Loucy (cell line): ENCODE measurements around the gene PODN.

Experiments
- H2AFZ ChIP-seq: fragments of 200-600 bp; sonication (generic); 2 replicates; pipeline ENCODE4 v1.6.0; 2016; ENCODE audit warnings: antibody characterized with exemption, mild to moderate bottlenecking, low read length, moderate library complexity
- H3F3A ChIP-seq: fragments of 200-600 bp; 2 replicates; pipeline ENCODE4 v1.6.0; 2016; ENCODE audit warnings: antibody characterized with exemption, low read depth, mild to moderate bottlenecking
- H3K27me3 ChIP-seq: fragments of 200-600 bp; sonication (generic); 2 replicates; pipeline ENCODE4 v1.6.1; 2014; ENCODE audit warnings: low read length, mild to moderate bottlenecking; ENCODE audit not compliant: insufficient read depth, poor library complexity, severe bottlenecking
- H3K36me3 ChIP-seq: fragments of 200-600 bp; sonication (generic); 2 replicates; pipeline ENCODE4 v1.6.1; 2016; ENCODE audit warnings: low read length; ENCODE audit not compliant: insufficient read depth
- H3K4me1 ChIP-seq: fragments of 200-600 bp; sonication (generic); 2 replicates; pipeline ENCODE4 v1.5.1; 2014; ENCODE audit warnings: low read length, mild to moderate bottlenecking; ENCODE audit not compliant: insufficient read depth, poor library complexity, severe bottlenecking
- H3K4me2 ChIP-seq: fragments of 200-600 bp; sonication (generic); 2 replicates; pipeline ENCODE4 v1.6.0; 2014; ENCODE audit warnings: antibody characterized with exemption, low read length, low read depth, mild to moderate bottlenecking; ENCODE audit not compliant: poor library complexity, severe bottlenecking
- H3K4me3 ChIP-seq: fragments of 200-600 bp; sonication (generic); 2 replicates; pipeline ENCODE4 v1.5.1; 2014; ENCODE audit warnings: low read length, mild to moderate bottlenecking, mixed read lengths; ENCODE audit not compliant: poor library complexity, severe bottlenecking
- H3K79me2 ChIP-seq: fragments of 200-600 bp; sonication (generic); 2 replicates; pipeline ENCODE4 v1.6.1; 2014; ENCODE audit warnings: low read length; ENCODE audit not compliant: insufficient read depth
- H3K9ac ChIP-seq: fragments of 200-600 bp; sonication (generic); 2 replicates; pipeline ENCODE4 v1.6.0; 2014; ENCODE audit warnings: mild to moderate bottlenecking, low read depth, low read length, moderate library complexity; ENCODE audit not compliant: poor library complexity, severe bottlenecking
- H3K9me2 ChIP-seq: fragments of 200-600 bp; sonication (generic); replicated peaks from 2 replicates; pipeline ENCODE4 v1.6.1; 2016; ENCODE audit warnings: low read depth, low read length, mixed read lengths
- H3K9me3 ChIP-seq: fragments of 200-600 bp; sonication (generic); 2 replicates; pipeline ENCODE4 v1.6.1; 2014; ENCODE audit warnings: mild to moderate bottlenecking, antibody characterized with exemption, low read length, low read depth; ENCODE audit not compliant: insufficient read depth
- H4K20me1 ChIP-seq: fragments of 200-600 bp; sonication (generic); 2 replicates; pipeline ENCODE4 v1.6.0; 2014; ENCODE audit warnings: antibody characterized with exemption, low read length, mild to moderate bottlenecking; ENCODE audit not compliant: insufficient read depth, poor library complexity, severe bottlenecking
- EZH2phosphoT487 ChIP-seq: fragments of 200-600 bp; IDR thresholded peaks from 2 replicates; pipeline ENCODE4 v1.6.1; 2018; ENCODE audit warnings: antibody characterized with exemption, mild to moderate bottlenecking, moderate library complexity, borderline replicate concordance
- TF ChIP-seq, protein P1 (sequence below): fragments of 200-600 bp; sonication (generic); conservative IDR thresholded peaks from 2 replicates; pipeline ENCODE4 v1.5.1; 2014; ENCODE audit warnings: mild to moderate bottlenecking, antibody characterized with exemption, low read length

The PODN gene

DNA sequence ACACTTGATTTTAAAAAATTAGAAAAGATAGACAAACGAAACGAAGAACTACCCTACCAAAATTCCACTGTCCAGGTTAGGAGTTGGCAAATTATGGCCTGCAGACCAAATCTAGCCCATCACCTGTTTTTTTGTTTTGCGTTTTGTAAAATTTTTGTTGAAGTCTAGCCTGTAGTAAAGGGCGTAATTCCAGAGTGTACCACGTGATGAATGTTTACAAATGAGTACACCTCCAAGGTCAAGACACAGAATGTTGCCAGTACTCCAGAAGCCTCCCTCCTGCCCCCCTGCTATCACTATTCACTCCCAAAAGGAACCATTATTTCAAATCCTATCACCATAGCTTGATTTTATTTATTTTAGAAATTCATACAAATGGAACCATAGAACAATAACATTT lies 17.1 kb upstream of the PODN start:
- Histone ChIP-seq H3K9me3 (no peaks in the 10 kb centered on the region), H2AFZ (no peak overlapping the region), H3K4me1 (peaks cover 11% of the 10 kb centered on the region), H3F3A (no peaks in the 10 kb centered on the region), H3K4me3 (no peak overlapping the region), H3K9me2 (no peaks in the 10 kb centered on the region), H3K79me2 (no peaks in the 10 kb centered on the region), H3K9ac (no peak overlapping the region), H3K27me3 (no peaks in the 10 kb centered on the region), H3K36me3 (peaks cover 39% of the 10 kb centered on the region; the same call in 1 of the 2 replicates), H3K4me2 (no peak overlapping the region), H4K20me1 (no peaks in the 10 kb centered on the region)
- no peak for TF ChIP-seq EZH2phosphoT487
- TF ChIP-seq, protein P1, sequence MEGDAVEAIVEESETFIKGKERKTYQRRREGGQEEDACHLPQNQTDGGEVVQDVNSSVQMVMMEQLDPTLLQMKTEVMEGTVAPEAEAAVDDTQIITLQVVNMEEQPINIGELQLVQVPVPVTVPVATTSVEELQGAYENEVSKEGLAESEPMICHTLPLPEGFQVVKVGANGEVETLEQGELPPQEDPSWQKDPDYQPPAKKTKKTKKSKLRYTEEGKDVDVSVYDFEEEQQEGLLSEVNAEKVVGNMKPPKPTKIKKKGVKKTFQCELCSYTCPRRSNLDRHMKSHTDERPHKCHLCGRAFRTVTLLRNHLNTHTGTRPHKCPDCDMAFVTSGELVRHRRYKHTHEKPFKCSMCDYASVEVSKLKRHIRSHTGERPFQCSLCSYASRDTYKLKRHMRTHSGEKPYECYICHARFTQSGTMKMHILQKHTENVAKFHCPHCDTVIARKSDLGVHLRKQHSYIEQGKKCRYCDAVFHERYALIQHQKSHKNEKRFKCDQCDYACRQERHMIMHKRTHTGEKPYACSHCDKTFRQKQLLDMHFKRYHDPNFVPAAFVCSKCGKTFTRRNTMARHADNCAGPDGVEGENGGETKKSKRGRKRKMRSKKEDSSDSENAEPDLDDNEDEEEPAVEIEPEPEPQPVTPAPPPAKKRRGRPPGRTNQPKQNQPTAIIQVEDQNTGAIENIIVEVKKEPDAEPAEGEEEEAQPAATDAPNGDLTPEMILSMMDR: no peak

DNA sequence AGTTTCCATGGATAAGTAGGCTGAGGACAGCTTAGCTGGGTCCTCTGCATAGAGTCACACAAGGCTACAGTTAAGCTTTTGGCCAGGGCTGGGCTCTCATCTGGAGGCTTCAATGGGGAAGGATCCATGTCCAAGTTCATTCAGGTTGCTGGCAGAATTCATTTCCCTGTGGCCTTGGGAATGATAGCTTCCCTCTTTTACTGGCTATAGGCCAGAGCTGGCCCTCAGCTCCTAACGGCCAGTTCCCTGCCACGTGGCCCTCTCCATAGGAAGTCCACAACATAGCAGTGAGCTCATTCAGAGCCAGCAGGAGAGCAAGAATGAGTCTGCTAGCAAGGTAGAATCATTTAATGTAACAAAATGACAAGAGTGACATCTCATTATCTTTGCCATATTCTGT lies 15.1 kb upstream of the PODN start:
- TF ChIP-seq, protein P1: no peak
- TF ChIP-seq EZH2phosphoT487: no peak
- Histone ChIP-seq H3K4me3 (no peak overlapping the region), H2AFZ (no peak overlapping the region), H3F3A (no peaks in the 10 kb centered on the region), H3K9me2 (no peaks in the 10 kb centered on the region), H3K27me3 (no peaks in the 10 kb centered on the region), H3K4me2 (no peak overlapping the region), H3K9me3 (no peaks in the 10 kb centered on the region), H3K36me3 (peaks cover 44% of the 10 kb centered on the region; the same call in 1 of the 2 replicates), H3K9ac (no peak overlapping the region), H4K20me1 (no peaks in the 10 kb centered on the region), H3K79me2 (no peaks in the 10 kb centered on the region), H3K4me1 (peaks cover 11% of the 10 kb centered on the region)

DNA sequence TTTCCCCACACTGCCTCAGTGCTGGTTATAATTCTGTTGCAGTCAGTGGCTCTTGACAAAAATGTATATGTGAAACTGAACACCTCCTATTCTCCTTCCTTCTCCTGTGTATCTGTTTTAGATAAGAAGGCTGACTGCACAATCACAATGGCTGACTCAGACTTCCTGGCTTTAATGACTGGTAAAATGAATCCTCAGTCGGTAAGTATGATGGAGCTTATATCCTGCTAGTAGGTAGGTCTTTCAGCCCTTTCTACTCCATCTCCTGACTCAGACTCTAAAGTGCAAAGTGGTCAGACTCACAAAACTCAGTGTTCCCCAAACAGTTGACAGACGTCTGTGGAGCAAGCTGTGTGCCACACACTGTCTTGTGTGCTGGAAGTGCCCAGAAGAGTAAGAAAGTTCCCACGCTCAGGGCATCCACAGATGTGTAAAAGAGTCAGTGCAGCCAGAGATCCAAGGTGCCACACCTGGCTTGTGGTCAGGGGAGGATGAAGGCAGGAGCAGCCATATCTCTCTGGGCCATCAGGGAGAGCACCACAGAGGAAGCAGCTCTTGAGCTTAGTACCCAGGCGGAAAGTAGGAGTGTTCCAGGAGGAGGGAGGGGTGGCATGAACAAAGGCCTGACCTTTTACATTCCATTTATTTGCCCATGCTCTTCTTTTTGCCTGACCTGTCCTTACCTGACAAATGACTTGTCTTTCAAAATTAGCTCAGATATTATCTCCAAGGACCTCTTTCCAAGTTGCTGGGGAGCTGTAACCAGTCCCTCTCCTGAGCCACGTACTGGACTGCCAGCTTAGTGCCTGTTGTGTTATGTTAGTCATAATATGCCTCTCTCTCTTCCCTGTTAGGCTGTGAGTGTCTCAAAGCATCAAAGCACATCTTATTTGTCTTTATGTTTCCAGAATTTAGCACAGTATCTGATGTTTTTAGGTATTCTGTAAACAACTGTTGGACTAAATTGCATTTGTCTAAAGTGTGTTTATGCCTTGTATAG lies 14.0 kb upstream of the PODN start:
- no peak for TF ChIP-seq EZH2phosphoT487
- TF ChIP-seq, protein P1: no peak
- peaks cover 42% of the 10 kb centered on the region; the same call in 1 of the 2 replicates for H3K36me3 ChIP-seq
- H3K9ac ChIP-seq: no peak overlapping the region
- no peaks in the 10 kb centered on the region for H3K9me3 ChIP-seq
- H3K27me3 ChIP-seq: no peaks in the 10 kb centered on the region
- no peak overlapping the region for H3K4me2 ChIP-seq
- H3K4me3 ChIP-seq: no peak overlapping the region
- no peaks in the 10 kb centered on the region for H3F3A ChIP-seq
- no peaks in the 10 kb centered on the region for H3K79me2 ChIP-seq
- peaks cover 11% of the 10 kb centered on the region for H3K4me1 ChIP-seq
- no peak overlapping the region for H2AFZ ChIP-seq
- no peaks in the 10 kb centered on the region for H3K9me2 ChIP-seq
- H4K20me1 ChIP-seq: no peaks in the 10 kb centered on the region
